SKM-1 treated with dmso at 0.1 percent for 144 hours (cell line): ENCODE results near the gene CRTAC1.

ENCODE experiments used
- DNase-seq: peaks from one replicate; lab custom pipeline; 2025; ENCODE audit not compliant: unreplicated experiment; lab: John Stamatoyannopoulos, UW

Gene CRTAC1

GRCh38 chr10:97975598-97975997 lies 54.8 kb downstream of the CRTAC1 start:
- DNase-seq, result no peak

GRCh38 chr10:97974526-97975525 lies 55.6 kb downstream of the CRTAC1 start:
- DNase-seq, result no peak

DNA sequence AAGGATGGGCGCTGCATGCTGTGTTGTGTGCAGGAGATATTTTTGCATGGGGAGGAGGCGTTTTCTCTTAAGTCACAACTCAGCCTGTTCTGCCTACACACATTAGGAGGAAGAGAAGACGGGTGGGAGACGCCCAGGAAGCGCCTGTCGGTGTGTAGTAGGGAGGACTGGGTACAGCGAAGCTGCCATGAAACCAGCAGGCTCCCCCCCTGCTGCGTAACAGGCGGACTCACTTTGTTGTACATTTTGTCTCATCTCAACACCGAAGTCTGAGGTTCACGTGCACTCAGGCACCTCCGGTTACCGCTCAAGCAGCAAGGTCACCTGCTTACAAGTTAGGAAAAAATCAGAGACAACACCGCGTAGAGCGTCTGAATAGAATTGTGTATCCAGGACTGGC lies 56.3 kb downstream of the CRTAC1 start:
- DNase-seq, result no peak

GRCh38 chr10:97969538-97970079 lies 60.8 kb downstream of the CRTAC1 start:
- no peak for DNase-seq

DNA sequence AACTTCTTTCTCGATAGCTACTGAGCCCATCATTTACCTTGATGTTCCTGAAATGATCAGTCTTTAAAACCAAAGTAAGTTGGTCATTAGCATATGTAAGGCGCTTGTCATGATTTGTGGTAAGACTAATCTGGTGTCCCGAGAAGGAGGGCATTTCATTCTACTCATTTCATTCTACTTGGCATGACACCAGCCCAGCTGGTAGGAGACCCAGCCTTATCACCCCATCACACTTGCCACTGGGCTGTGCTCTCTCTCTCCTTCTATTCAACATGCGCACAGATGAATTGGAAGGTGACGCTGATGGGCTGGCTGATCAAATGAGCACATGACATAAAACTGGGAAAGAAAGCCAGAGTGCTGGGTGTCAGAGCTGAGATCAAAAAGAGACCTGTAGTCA lies 65.7 kb downstream of the CRTAC1 start:
- no peak for DNase-seq

GRCh38 chr10:97961945-97962344 lies 68.5 kb downstream of the CRTAC1 start:
- DNase-seq, result no peak

DNA sequence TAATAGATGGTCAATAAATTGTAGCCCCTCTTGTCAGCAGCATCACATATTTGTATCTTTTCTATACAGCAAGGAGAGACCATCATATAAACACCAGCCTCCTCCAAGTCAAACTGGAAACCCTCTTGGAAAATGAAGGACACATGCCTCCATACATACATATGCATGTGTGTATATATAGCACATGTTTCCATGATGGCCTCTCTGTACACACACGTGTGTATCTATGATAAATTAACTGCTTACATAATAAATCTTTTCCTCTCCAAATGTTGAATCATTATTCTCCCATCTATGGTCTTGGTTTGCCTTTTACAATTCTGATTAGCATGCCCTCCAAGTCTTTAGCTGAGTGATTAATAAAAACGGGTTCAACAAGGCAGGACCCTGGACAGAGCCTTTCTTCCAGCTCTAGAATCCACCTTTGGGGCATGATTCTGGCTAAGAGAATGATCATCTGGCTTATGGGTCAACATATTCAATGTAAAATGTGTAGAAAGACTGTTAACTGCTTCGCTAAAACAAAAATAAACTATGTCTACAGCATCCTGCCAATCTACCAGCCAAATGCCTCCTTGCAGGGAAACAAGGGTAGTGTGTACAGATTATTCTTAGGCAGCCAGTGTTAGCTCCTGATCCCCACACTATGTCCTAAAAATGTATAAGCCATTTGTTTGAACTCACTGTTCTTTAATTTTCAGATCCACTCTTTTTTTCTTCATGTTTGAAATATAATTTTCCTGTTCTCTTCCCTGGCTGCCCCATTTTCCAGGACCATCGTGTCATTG lies 70.0 kb downstream of the CRTAC1 start:
- no peak for DNase-seq

DNA sequence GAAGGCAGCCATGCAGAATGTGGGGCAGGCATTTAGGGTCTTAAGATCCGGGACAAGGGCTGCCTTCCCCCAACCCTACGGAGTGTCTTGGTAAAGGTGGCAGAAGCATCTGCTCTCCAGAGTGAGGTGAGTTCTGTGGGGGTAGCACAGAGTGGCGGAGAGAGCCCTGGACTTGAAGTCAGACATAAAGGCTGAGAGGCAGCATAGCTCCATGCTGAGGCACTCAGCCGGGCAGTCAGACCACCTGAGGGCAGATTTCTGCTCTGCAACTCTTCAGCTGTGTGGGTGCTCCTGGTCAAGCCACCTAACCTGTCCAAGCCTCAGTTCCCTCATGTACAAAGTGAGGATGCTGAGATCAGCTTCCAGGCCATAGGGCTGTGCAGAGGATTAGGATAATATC lies 81.0 kb downstream of the CRTAC1 start:
- DNase-seq, result no peak

- no peak for DNase-seq
Observed at GRCh38 chr10:97948822-97949221, 81.6 kb downstream of the CRTAC1 start.

- no peak for DNase-seq
Observed at GRCh38 chr10:97944772-97945171, 85.6 kb downstream of the CRTAC1 start.

DNA sequence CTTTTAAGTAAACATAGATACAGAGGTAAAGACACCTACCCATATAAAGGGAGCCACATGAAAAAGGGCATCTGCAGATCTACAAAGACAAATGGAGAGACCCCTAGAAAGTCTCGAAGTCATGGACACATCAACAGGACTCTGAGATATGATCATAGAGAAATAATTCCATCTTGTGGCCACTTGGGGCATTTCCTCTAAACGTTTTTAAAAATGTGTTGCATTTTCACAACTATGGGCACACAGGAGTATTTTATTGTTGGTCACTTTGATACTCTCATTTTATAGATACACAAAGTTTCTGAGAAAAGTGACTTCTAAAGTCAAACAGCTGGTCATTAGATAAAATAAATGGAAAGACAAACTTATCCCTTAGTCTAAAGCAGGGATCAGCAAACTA lies 87.1 kb downstream of the CRTAC1 start:
- no peak for DNase-seq

DNA sequence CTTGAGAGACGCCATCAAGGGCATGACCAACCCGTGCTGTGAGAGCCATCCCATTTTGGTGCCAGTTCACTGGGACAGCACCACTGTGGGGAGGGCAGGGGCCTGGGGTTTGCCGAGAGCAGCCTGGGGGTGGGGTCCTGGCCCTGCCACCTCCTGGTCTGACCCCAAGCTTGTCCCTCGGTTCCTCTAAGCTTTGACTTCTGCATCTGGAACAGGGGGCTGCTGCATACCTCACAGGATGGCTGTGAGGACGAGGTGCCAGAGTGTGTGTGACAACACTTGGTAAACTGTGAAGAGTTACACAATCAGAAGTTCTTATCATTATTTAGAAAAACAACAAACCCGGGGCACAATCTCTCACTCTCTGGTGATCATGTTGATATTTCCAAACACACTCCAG lies 89.9 kb downstream of the CRTAC1 start:
- no peak for DNase-seq

- no peak for DNase-seq
Observed at GRCh38 chr10:97939446-97939990, 90.9 kb downstream of the CRTAC1 start.

GRCh38 chr10:97937928-97938327 lies 92.5 kb downstream of the CRTAC1 start:
- no peak for DNase-seq

GRCh38 chr10:97937054-97937453 lies 93.4 kb downstream of the CRTAC1 start:
- no peak for DNase-seq

DNA sequence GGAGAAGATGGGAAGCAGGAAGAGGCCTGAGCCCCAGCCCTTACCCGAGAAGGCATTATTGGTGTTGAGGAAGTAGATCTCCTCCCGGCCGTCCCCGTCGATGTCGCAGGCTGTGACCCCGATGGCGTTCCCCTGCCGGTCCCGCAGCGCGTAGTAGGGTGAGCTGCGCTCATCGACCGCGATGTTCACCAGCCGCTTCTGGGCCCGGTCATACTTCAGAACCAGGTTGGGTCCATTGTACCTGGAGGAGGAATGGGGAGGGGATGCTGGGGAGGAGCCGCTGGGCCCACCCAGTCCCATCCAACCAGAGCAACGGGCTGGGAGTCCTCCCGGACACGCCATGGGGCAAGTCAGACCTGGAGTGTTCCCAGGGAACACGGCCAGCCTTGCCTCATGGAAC lies 94.3 kb downstream of the CRTAC1 start:
- DNase-seq, result no peak

DNA sequence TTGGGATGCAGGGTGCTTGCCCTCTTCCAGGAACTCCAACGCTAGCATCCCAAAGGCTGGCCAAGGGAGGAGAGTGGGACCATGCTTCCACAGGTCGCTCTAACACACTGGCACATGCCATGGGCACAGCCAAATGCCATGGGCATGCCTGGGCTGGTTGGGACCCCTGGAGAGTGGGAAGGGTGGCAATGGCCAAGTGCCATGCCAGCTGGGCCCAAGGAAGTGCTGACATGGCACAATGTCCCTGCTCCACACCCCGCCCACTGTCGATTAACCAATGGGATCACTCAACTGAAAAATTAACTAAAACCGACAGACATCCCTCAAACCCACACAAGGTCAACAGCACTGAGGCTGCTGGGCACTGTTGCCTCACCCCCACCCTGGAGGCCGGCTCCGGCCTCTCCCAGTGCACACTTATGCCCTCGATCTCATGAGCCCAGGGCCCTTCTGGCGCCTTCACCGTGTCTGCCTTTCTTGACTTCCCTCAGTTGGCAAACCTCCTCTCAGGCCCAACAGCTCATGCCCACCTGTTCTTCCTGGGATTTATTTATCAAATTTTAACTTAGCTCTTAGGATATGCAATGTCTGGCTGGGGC lies 97.4 kb downstream of the CRTAC1 start:
- no peak for DNase-seq

DNA sequence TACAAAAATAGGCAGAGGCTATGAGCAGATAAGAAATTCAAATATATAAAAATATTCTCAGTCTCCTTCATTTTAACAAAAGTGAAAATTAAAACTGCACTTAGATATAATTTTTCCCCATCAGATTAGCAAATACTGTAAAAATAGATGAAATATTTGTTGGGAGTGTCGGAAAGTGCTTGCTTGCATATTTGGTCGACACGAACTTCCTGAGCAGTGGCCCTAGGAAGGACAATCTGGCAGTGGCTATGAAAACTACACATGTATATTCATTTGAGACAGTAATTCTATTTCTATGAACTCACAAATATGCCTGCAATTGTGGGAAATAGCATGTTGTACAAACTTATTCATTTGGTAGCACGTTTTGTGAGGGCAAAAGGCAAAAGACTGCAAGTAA lies 99.4 kb downstream of the CRTAC1 start:
- DNase-seq, result no peak

GRCh38 chr10:97928897-97929296 lies 101.5 kb downstream of the CRTAC1 start:
- no peak for DNase-seq

- no peak for DNase-seq
Observed at GRCh38 chr10:97927622-97928021, 102.8 kb downstream of the CRTAC1 start.

DNA sequence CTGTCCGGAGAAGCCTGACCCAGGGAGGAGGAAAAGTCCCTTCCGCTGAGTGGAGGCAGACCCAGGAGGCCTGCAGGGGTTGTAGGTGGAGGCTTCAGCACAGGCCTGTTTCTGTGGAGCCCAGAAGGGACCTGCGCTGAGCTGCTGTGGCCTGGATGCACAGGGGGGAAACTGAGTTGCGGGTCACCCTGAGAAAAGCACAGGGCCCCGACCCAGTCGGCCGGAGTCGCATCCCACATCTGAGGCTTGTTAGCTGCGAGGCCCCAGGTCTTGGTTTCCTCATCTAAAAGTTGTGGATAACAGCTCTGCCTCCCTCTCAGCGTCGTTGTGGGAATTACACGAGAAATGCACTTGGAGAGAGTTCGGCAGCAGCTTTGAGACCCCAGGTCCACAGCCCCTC lies 104.4 kb downstream of the CRTAC1 start:
- DNase-seq, result no peak
